Left renal pelvis (tissue), 4 donors: ENCODE results near the gene PRLR. TPM values are rescaled to one million over a fixed set of nuclear protein-coding genes. Genes with fewer than 3 reads are reported as not detected.
A peak's percentile ranks its signal among the peaks of the same experiment; 100 is the strongest.

Source experiments
- DNase-seq, 4 donors: peaks; one replicate each; pipeline ENCODE4 v3.0.0-alpha.2; 2013; ENCODE audit warnings: low read depth in 4 of 4, low spot score in 3 of 4
- polyA plus RNA-seq, 4 donors: library from polyadenylated mRNA; unstranded; fragments of 120-200 nt; gene quantifications; one replicate each; pipeline ENCODE4 v1.2.1, GENCODE V29; 2013; ENCODE audit not compliant: insufficient read length in 4 of 4

The PRLR gene
- polyA plus RNA-seq, 4 donors, result 1.5 to 37.3 (median 32.0) TPM

GRCh38 chr5:35236770-35237169, 6.5 kb upstream of the PRLR start:
- DNase-seq, result no peak

DNA sequence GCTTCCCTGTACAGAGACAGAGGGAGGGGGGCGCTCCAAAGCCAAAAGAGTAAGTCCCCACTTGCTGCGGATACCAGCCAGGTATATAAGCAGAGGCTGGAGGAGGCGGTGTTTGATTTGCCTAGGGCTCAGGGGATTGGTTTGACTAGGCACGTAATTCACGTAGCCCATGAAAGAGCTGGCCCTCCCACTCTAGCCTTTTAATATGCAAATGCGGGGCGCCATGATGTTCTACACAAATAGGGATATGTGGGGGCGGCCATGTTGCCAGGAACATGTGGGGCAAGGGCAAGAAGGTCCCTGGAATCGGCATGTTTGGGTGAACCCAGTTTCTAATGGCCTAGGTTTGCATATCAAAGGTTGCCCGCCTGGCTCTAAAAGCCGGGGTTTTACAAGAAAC, 3.3 kb upstream of the PRLR start:
- no peak for DNase-seq

- DNase-seq, result no peak
Observed at GRCh38 chr5:35233121-35233520, 2.8 kb upstream of the PRLR start.

DNA sequence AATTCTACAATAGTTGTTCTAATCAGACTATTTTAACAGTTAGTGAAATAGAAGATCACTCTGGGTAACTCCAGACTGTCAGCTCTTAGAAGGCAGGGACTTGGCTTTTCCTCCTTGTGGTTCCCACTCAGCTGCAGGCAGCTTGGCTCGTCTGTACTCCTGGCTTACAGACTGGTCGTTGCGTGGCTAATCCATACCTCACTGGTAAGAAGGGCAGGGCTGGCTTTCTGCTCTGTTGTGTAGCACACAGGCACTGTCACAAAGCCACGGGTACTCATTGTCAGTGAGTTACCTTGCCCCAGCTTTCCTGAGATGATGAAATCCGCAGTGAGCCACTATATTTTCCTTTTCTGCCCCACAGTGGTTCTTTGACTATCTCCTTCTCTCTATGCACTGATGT, 1.8 kb upstream of the PRLR start:
- DNase-seq, result no peak

DNA sequence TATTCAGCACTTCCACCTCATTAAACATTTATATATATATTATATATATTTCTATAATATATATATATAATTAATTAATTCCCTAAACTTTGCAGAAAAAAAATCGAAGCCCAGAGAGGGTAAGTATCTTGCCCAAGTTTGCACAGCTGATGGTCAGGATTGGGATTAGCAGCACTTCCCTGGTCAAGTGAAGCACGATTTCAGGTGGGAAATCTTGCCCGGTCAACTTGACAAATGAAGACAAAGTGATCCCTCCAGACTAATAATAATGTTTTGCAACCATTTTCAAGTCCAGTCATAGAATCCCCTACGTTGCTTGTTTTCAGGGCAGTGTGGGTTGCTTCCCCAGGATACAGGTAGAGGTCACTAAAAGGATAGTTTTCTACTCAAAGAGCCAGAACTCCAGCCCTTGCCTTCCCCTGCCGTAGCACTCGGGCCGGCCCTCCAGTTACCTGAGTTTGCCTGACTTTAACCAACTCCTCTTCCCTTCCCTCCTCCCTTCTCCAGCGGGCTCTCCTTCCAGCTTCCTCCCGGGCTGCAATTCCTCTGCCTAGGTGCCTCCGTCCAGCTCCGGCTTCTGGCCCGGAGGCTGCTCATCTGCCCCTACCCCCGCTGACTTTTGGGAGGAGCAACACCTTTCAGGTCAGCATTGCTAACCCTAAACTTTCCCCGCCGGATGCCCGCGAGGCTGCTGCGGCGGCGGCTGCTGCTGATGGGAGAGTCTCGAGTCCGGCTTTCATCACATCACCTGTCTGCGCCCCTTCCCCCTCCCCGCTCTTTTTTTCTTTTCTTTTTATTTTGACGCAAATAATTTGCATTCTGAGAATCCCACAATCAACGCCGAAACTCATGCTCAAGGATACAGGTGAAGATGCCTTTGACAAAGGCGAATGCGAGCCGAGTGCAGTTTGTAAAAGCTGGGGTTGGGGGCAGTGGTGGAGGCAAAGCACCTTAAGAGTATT, 930 bp downstream of the PRLR start:
- peak in 2 of 4 donors; percentile 33 to 35 for DNase-seq

- no peak for DNase-seq
Observed at GRCh38 chr5:35228310-35228709, 2.0 kb downstream of the PRLR start.

DNA sequence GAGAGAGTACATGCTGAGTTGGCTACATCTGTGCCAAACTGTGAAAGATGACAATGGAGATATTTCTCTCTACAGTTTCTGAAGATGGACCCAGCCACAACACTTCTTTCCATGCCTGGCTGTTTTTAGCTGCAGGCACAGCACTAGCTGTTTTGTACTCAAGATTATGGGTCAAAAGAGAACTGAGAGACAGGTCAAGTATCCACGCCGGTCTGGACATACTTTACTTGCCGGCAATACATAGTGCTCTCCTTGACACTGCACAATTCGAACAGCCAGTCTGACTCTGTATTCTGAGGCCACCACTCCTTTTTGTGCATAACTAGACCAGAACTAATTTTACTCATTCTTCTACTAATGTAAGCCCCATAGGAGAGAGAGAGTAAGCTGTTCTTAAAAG, 2.6 kb downstream of the PRLR start:
- DNase-seq, result no peak

DNA sequence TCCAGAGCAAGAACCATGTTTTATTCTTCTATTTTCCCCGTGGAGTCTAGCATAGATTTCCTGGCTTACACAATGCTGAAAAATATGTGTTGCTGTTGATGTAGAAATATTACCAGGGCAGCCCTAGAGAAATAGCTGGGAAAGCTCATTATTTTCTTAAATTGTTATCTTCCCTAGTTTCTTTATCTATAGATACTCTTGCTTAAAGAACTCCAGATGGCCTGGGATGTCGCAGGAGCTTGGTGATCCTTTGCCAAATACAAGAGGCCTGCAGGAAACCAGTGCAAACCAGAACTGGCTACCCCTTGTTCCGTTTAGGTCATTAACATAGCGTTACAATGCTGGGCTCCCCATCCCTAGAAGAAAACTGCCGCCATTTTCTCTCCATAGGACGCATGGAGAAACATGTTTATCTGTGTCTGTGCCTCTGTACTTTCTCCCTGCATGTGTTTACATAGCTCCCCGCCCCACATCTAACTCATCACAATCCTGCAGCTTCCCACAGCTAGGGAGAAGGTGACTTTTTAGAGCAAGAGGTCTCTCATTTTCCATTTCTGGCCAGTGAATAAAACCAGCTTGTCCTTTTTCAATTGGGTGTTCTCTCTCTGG, 6.4 kb downstream of the PRLR start:
- DNase-seq, result peak in 1 of 4 donors; percentile 21

GRCh38 chr5:35220967-35221366, 9.3 kb downstream of the PRLR start:
- no peak for DNase-seq

DNA sequence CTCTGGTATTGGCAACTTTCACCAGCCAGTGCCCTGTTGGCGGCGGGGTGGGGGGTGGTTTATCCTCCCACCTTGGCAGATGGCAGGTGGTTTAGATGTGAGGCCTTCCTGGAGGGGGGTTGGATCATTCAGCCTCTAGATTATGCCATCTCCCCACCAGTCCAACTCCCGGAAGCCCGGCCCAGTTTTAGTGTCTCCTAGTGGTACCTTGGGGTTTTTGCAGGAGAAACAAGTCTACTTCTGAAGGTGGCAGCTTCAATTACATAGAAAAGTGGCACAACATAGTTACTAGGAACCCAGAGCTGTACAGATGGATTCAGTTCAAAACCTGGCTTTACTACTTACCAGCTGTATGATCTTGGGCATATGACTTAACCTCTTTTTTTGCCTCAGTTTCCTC, 11.3 kb downstream of the PRLR start:
- DNase-seq, result no peak

- no peak for DNase-seq
Observed at GRCh38 chr5:35214051-35214450, 16.2 kb downstream of the PRLR start.

DNA sequence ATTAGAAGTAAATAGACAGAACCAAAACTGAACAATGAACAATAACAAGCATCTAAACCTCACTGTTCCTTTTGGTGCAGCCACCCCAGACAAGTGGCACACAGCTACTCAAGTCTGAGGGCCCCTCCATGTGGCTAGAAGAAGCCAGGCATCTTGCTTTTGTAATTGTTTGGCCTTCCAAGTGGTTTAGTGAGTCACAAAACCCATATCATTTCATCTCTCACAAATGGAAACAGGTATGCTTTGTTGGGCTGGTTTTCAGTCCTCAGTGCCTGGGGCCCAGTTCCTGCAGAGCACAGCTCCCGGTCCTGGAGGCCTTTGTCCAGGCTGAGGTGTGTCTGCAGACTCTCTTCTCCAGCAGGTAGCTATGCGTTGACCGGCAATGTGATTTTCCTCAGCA, 16.7 kb downstream of the PRLR start:
- no peak for DNase-seq

DNA sequence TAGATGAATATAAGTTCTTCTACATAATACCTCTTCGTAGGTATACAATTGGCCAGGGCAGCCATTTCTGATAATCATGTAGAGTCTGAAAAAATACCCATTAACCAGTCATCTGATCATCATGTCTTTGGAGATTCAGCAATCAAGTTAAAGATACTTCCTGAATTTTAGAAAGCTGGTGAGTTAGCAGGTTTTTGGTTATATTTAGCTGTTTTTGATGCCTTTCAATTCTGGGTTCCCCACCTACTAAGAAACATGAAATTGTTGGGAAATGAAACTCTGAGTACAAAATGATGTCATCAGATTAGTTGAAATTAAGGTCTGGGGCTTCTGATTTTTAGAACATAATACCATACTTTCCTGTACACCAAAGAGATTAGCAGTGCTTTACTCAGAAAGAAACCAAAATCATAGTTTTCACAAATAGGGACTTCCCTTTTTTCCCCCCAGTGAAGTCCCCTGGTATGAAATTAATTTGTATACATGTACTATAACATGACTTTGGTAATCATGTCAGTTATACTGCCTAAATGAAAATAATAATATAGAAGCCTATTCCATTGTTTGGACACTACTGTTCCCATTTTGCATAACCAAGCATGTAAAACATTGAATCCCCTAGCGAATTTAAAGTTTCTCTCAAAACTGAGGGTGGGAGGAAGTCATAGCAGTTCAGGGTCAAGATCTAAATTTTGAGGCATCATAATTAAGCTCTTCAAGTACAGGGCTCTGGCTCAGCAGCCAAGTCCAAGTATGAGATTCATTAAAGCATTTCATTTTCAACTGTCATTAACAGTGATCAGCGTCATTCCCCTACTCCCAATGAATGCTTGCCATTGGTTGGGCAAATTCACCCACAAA, 17.9 kb downstream of the PRLR start:
- no peak for DNase-seq

DNA sequence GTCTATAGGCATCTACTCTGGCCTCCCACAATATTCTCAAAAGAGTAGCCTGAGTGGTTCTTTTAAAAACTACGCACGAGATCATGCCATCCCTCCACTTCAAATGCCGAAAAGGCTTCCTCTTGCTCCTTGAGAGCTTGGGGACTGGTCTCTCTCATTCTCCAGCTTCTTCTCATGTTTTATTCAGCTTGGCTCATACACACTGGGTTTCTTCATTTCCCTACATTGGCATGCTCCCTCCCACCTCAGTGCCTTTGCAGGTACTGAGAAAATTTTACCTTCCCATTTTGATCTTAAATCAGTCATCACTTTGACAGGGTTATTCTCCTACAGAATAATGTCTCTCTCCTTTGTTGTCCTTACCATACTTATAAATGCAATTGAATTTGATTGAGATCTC, 20.4 kb downstream of the PRLR start:
- no peak for DNase-seq

DNA sequence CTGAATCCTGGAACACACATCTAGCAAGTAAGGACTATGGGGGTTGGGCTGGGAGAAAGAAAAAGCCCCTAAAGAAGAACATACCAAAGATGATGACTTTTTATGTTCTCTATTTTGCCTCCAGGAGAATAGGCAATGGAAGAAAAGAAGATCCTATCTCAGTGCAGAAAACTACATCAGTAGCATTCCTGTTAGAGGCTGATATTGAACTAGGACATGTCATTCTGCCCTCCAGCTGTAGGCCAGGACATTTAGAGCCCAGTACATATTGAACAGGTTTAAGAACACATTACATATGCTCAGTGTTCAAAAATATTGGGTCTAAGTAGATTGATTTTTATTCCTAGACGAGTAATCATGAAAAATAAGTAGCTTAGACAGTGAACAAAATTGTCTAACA, 24.7 kb downstream of the PRLR start:
- no peak for DNase-seq

- no peak for DNase-seq
Observed at GRCh38 chr5:35205186-35205585, 25.1 kb downstream of the PRLR start.

GRCh38 chr5:35203403-35203802, 26.9 kb downstream of the PRLR start:
- DNase-seq, result no peak

DNA sequence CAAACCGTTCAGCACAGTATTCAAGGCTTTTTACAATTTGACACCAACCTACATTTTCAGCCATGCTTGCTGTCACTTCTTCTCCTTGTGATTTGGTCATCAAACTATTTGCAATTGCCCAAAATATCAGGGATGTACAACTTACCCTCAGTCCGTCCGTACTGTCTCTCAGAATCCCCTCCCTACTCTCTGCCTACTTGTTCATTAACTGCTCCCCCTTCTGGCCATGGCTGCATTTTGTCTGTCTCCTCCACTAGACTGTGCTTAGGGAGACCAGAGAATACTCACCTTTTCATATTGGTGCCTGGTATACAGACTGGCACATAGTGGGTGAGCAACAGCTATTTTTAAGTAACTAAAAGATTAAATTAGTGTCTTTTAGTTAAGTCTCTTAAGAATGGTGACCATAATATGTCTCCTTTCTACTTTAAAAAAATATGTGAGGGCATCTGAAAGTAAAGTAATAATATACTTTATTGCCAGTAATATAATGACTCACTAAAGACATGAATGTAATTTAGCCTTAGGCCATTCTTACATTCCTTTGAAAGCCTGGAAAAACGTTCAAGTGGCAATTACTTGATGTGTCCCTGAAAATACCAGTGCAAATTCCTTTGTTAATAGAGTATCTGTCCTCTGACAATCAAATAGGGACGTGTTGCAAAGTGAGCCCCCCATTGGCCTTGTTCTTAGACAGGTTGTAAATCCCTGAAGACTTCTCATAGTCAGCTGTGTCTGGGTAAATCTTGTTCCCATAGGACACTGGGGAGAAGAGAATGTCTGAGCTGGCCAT, 27.8 kb downstream of the PRLR start:
- no peak for DNase-seq

GRCh38 chr5:35201291-35201690, 29.0 kb downstream of the PRLR start:
- DNase-seq, result no peak

DNA sequence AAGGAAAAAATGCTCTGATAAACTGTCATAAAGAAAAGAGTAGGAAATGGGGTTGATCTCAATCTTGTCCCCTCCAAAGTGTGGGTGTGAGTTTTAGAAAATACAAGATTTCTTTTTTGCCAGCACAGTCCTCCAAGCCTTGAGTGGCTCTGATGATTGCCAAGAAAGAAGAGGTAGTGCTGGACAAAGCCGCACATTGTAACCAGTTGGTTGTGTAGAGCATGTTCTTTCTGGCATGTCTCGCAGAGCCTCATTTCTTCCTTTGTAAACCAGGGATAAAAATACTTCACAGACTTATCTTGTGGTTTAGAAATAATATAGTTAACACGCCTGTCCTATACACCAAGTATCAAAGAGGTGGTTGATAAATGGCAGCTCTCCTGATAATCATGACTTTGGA, 30.4 kb downstream of the PRLR start:
- no peak for DNase-seq
